Adrenal gland (tissue), 12 donors: ENCODE results near the gene MLLT6. TPM values are rescaled to one million over a fixed set of nuclear protein-coding genes. Genes with fewer than 3 reads are reported as not detected.
A peak's percentile ranks its signal among the peaks of the same experiment; 100 is the strongest.

Source experiments
- DNase-seq, 7 donors: peaks; one replicate each; pipeline ENCODE4 v3.0.0-alpha.2; 2019 to 2020
- H3K27ac ChIP-seq, 5 donors: fragments of 200-600 bp; sonication (generic) in 4 of 5; 1 replicate in 3 of 5; 2 replicates in 2 of 5; pipeline versions ENCODE4 v1.5.1 to v1.8.0; 2016 to 2020; ENCODE audit warnings: mild to moderate bottlenecking in 1 of 5
- H3K27me3 ChIP-seq: fragments of 200-600 bp; 2 replicates; pipeline ENCODE4 v1.8.0; 2021
- H3K36me3 ChIP-seq, 2 donors: fragments of 200-600 bp; replicated peaks in 1 of 2; 1 replicate in 1 of 2; 2 replicates in 1 of 2; pipeline versions ENCODE4 v1.5.1 to v1.8.0; 2018 to 2022
- H3K4me1 ChIP-seq, 2 donors: fragments of 200-600 bp; replicated peaks in 1 of 2; 1 replicate in 1 of 2; 2 replicates in 1 of 2; pipeline versions ENCODE4 v1.5.1 to v1.8.0; 2018 to 2021
- H3K4me3 ChIP-seq, 4 donors: fragments of 200-600 bp; sonication (generic) in 3 of 4; one replicate each; pipeline ENCODE4 v1.5.1; 2016 to 2018
- H3K9me3 ChIP-seq, 3 donors: fragments of 200-600 bp; sonication (generic) in 1 of 3; replicated peaks in 1 of 3; 1 replicate in 2 of 3; 2 replicates in 1 of 3; pipeline versions ENCODE4 v1.5.1 to v1.8.0; 2016 to 2021
- CTCF ChIP-seq, 6 experiments: fragments of 450-650 bp in 4 of 6; fragments of 200-600 bp in 2 of 6; sonication (generic) in 1 of 6; IDR thresholded peaks; 1 replicate in 5 of 6; 2 replicates in 1 of 6; pipeline versions ENCODE4 v1.5.1 to v1.8.0; 2016 to 2021; ENCODE audit warnings: antibody characterized with exemption in 6 of 6, mild to moderate bottlenecking in 2 of 6, moderate library complexity in 1 of 6
- POLR2A ChIP-seq, 2 donors: fragments of 450-650 bp; IDR thresholded peaks; one replicate each; pipeline ENCODE4 v1.6.1; 2017; ENCODE audit warnings: antibody characterized with exemption in 2 of 2, mild to moderate bottlenecking in 2 of 2, moderate library complexity in 1 of 2
- WGBS, 4 donors: extraction: QIAGEN DNeasy Blood & Tissue Kit in 2 of 4; methylation state at CpG; one replicate each; pipeline versions ENCODE4 v1.1.5 to v1.1.7; 2013 to 2017; 5-methylcytosine and 5-hydroxymethylcytosine counted together
- intact Hi-C, 2 donors: fragments of 100-400 bp; cut with DNase I; formaldehyde crosslinking; loops; one replicate each; pipeline versions ENCODE4 v1.14.1 to v1.15.0; 2022 to 2023
- polyA plus RNA-seq, 3 donors: library from polyadenylated mRNA; stranded (reverse); fragments of 200-250 nt in 2 of 3; fragments of 350-450 nt in 1 of 3; fragmentation: Illumina TruSeq in 1 of 3; extraction: RNeasy Lipid Tissue Mini Kit (QIAGEN cat#74804) in 1 of 3; gene quantifications; one replicate each; pipeline ENCODE4 v1.2.3, GENCODE V29; 2013 to 2014
- total RNA-seq, 9 donors: library from RNA; depleted of rRNA in 4 of 9; stranded (reverse); fragments of >200 nt in 4 of 9; fragments of 120-200 nt in 1 of 9; fragmentation: NEBNext Ultra II Directional in 1 of 9; extraction: Animal tissue kit (Norgen Biotek cat#: 25700) in 1 of 9; gene quantifications; one replicate each; pipeline versions ENCODE4 v1.1.0 to v1.2.4, GENCODE V29; 2013 to 2023
- donor health status: healthy with polysubstance abuse.
- donor health status: Bipolar disorder and iron deficiency.
- donor health status: DM: yes; HTN: yes; CAD: no.
- donor health status: DM: no; HTN: no; CAD: no.
- donor health status: DM: no; HTN: no; CAD: no.
- donor health status: DM: yes; HTN: yes; CAD: no.

Gene MLLT6
- total and polyA plus RNA-seq, 12 donors = 24.5 to 339 (median 85.2) TPM

DNA sequence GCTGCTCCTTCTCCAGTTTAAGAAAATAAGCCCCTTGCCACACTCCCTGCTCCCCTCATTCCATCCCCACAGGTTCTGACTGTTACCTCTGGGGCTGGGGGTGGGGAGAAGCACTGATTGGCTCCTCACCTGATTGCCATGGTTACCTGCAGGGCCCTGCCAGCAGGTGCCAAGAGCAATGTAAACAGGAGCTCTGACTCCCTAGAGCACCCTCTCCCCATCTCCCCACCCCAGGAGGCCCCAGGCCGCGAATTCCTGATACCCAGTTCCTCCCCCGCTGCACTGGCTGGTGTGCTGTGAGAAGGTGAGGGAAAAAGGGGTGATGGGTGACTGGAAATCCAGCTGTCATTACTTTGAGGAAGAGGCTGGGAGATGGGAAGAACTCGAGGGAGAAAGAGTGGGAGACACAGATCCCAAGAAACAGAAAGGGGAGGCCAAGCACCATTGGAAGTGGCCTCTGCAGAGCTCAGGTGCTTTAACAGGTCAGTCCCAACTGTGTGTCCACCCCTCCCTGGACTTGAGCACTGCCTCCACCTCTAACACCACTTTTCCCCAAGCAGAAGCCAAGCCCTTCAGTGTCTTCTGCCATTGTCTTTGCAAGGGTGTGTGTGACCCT is 38.6 kb downstream of the MLLT6 start:
- TF ChIP-seq POLR2A (IDR thresholded peaks at IDR 0.05) = no peak
- TF ChIP-seq CTCF (IDR thresholded peaks at IDR 0.05) = no peak
- intact Hi-C loops = no loop called here
- H3K36me3 ChIP-seq = peaks cover 0 to 13% of the 10 kb centered on the region in 2 donors
- WGBS, 4 donors = 75 to 88% (median 83%) methylated on average over 4 of the region's 4 CpGs
- H3K27me3 ChIP-seq = no peaks in the 10 kb centered on the region
- peak in 2 of 7 donors; percentile 7 to 52 for DNase-seq
- H3K4me1 ChIP-seq = peaks cover 23 to 47% of the 10 kb centered on the region in 2 donors
- no peaks in the 10 kb centered on the region for H3K9me3 ChIP-seq
- H3K27ac ChIP-seq = peak overlapping the region in 1 of 5 donors; percentile 74
- no peak overlapping the region for H3K4me3 ChIP-seq

DNA sequence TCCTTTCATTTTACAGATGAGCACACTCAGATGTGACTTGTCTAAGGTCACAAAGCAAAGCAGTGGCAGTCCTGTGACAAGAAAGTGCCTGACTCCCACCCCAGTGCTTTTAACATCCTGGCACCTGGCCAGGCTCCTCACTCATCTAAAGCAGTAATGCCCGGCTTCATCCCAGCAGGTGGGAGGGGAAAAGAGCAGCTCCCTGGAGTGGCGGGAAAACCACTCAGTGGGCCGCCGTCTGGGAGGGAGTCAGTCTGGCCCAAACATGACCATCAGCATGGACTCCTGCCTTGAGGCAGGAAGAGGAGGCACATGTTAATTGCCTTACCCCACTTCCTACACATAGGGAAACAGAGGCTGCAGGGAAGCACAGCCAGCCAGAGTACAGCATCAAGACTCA is 40.5 kb downstream of the MLLT6 start:
- H3K27me3 ChIP-seq = no peaks in the 10 kb centered on the region
- no peaks in the 10 kb centered on the region for H3K36me3 ChIP-seq
- no peak overlapping the region for H3K4me3 ChIP-seq
- TF ChIP-seq POLR2A (IDR thresholded peaks at IDR 0.05) (no peak), CTCF (IDR thresholded peaks at IDR 0.05) (no peak)
- WGBS, 4 donors = 37 to 58% (median 43%) methylated on average over 3 to 4 of the region's 4 CpGs
- DNase-seq = peak in 3 of 7 donors; percentile 29 to 66 (median 33)
- no peak overlapping the region for H3K27ac ChIP-seq
- peaks cover 31 to 57% of the 10 kb centered on the region in 2 donors for H3K4me1 ChIP-seq
- intact Hi-C loops = no loop called here
- H3K9me3 ChIP-seq = no peaks in the 10 kb centered on the region

DNA sequence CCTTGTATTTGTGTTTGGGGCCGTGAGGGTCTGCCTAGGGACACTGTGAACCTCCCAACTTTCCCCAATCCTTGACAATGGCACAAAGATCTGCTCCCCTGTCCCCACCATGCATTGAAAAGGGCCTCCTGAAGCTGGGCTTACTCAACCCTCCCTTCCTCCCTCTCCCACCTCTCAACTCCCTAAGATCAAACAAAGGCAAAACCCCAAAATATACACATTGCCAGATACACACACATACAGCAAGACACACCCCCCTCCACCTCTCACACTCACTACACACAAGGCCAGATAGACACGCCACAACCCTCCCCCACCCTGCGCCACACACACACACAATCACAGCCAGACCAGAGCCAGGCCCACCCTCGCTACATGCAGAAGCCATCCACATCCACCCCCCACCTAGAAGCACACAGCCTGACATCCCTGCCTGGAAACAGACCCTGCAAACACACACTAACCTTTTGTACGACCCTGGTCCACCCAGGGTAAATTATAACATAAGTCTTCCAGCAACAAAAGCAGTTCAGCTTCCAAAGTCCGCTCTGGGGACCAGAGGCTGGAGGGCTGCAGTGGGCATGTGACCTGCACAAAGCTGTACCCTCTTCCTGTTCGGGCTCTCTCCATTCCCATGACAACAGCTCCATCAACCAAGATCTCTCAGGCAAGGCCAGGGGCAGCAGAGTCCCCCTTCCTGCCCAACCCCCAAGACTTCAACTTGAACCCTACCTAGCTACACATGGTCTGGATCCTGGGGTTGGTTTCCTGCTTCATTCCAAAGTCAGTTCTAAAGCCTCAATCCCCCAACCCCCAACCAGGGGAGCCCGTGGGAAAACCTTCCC is 41.2 kb downstream of the MLLT6 start:
- intact Hi-C loops = no loop called here
- DNase-seq = peak in 2 of 7 donors; percentile 9 to 56
- no peak for TF ChIP-seq POLR2A (IDR thresholded peaks at IDR 0.05)
- TF ChIP-seq CTCF (IDR thresholded peaks at IDR 0.05) = no peak
- H3K4me3 ChIP-seq = peak overlapping the region in 1 of 4 donors; percentile 97
- H3K27ac ChIP-seq = peak overlapping the region in 2 of 5 donors; percentile 1 to 84
- no peaks in the 10 kb centered on the region for H3K36me3 ChIP-seq
- H3K4me1 ChIP-seq = peaks cover 25 to 59% of the 10 kb centered on the region in 2 donors
- H3K27me3 ChIP-seq = no peaks in the 10 kb centered on the region
- 45 to 64% (median 52%) methylated on average over 6 to 8 of the region's 8 CpGs for whole genome bisulfite sequencing, 4 donors
- no peaks in the 10 kb centered on the region for H3K9me3 ChIP-seq

DNA sequence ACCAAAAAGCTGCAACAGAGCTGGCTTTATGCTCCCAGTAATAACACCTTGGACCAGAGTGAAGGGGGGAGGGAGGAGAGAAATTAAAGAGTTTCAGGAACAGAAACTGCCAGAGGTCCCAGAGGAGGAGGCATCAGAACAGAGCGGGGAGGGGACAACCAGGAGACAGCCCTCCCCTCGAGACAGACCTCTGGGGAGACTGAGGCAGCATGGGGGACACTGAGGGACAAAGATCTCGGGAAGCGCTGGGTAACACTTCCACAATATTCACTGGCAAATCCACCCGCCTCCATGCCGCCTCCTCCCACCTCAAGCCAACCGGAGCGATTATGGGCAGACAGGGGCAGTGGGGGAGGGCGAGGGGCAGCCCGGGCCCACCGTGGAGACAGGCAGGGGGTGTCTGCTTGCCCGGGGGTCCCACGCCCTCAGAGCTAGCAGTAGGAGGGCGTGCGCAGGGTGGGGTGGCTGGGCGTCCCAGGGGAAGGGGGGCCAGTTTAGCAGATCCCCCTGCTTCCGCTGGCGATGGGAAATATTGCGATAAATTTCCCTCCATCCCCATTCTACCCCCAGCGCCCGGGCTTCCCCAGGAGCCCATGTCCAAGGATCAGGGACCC is 41.9 kb downstream of the MLLT6 start:
- intact Hi-C loops = no loop called here
- Histone ChIP-seq H3K27ac (peak overlapping the region in 3 of 5 donors; percentile 67 to 91 (median 84)), H3K36me3 (no peaks in the 10 kb centered on the region), H3K4me3 (peak overlapping the region in 2 of 4 donors; percentile 74 to 97), H3K9me3 (no peaks in the 10 kb centered on the region), H3K27me3 (no peaks in the 10 kb centered on the region), H3K4me1 (peaks cover 30 to 54% of the 10 kb centered on the region in 2 donors)
- WGBS, 4 donors = 2 to 10% (median 7%) methylated on average over 4 to 21 of the region's 21 CpGs
- TF ChIP-seq POLR2A (IDR thresholded peaks at IDR 0.05) = no peak
- TF ChIP-seq CTCF (IDR thresholded peaks at IDR 0.05) = no peak
- DNase-seq = peak in 2 of 7 donors; percentile 24 to 57
